K562 (cell line): ENCODE data around the gene SH3BP5. TPM values are rescaled to one million over a fixed set of nuclear protein-coding genes. Genes with fewer than 3 reads are reported as not detected.

Experiments used
- ATAC-seq: fragments of 200-7000 bp; cut with Tn5 transposase; 3 replicates; pipeline ENCODE4 v1.9.1; 2020; ENCODE audit warnings: moderate library complexity
- BruUV-seq: library from RNA; stranded (reverse); fragments of 400-500 nt; replicated peaks from 2 replicates; lab custom pipeline; 2021; lab: Mats Ljungman, UMichigan
- CTCF ChIA-PET: fragments of 300-600 bp; formaldehyde crosslinking; extraction: SDS; loops from one replicate; lab custom pipeline; 2021; ENCODE audit warnings: low intra/inter-chr PET ratio; lab: Yijun Ruan, JAX
- POLR2A ChIA-PET: fragments of 300-600, 350-650 bp; sonication (Branson Sonifier 250); formaldehyde crosslinking; extraction: SDS; loops from one replicate; lab custom pipeline; 2021; ENCODE audit warnings: antibody characterized with exemption, inconsistent platforms; lab: Yijun Ruan, JAX
- DNase-seq, 4 experiments: peaks; one replicate each; pipeline versions ENCODE4 v3.0.0 to v3.0.0-alpha.2; 2011 to 2018; ENCODE audit warnings: low spot score in 3 of 4, mixed read lengths in 3 of 4; ENCODE audit errors: extremely low read depth in 1 of 4
- FAIRE-seq: peaks from 2 replicates; lab custom pipeline; 2011; peaks lifted over from hg19 to GRCh38; lab: Jason Lieb, UNC
- H2AFZ ChIP-seq: 2 replicates; pipeline ENCODE4 v1.6.0; 2011; ENCODE audit warnings: low read depth, low read length, control low read depth, inconsistent platforms
- H3K27ac ChIP-seq: fragments of 200-600 bp; 3 replicates; pipeline ENCODE4 v1.8.0; 2011; ENCODE audit warnings: low read depth, mild to moderate bottlenecking, control low read depth, inconsistent platforms, low read length, moderate library complexity, mixed read lengths; ENCODE audit errors: extremely low read depth
- H3K27me3 ChIP-seq, 2 experiments: fragments of 300-600 bp in 1 of 2; 2 replicates in 1 of 2; 3 replicates in 1 of 2; pipeline versions ENCODE4 v1.6.0 to v1.8.0; 2011; ENCODE audit warnings: inconsistent platforms in 2 of 2, low read length in 2 of 2, mild to moderate bottlenecking in 1 of 2, mixed read lengths in 1 of 2, moderate library complexity in 1 of 2; ENCODE audit not compliant: control insufficient read depth in 2 of 2, insufficient read depth in 2 of 2
- H3K36me3 ChIP-seq: fragments of 300-600 bp; 3 replicates; pipeline ENCODE4 v1.8.0; 2011; ENCODE audit warnings: mild to moderate bottlenecking, low read length, inconsistent platforms; ENCODE audit not compliant: control insufficient read depth, insufficient read depth
- H3K4me1 ChIP-seq, 2 experiments: fragments of 200-600 bp in 1 of 2; replicated peaks in 1 of 2; 2 replicates in 1 of 2; 3 replicates in 1 of 2; pipeline versions ENCODE4 v1.5.1 to v1.8.0; 2011; ENCODE audit warnings: inconsistent platforms in 2 of 2, low read length in 2 of 2, mild to moderate bottlenecking in 1 of 2, mixed read lengths in 1 of 2, moderate library complexity in 1 of 2; ENCODE audit not compliant: control insufficient read depth in 2 of 2, insufficient read depth in 2 of 2
- H3K4me2 ChIP-seq: 2 replicates; pipeline ENCODE4 v1.6.1; 2011; ENCODE audit warnings: low read length, control low read depth, inconsistent platforms, mixed read lengths; ENCODE audit not compliant: insufficient read depth
- H3K4me3 ChIP-seq: fragments of 200-600 bp; sonication (generic), shearing (Covaris generic); 2 replicates; pipeline ENCODE4 v1.5.1; 2016; ENCODE audit warnings: control low read depth, inconsistent platforms
- H3K79me2 ChIP-seq: fragments of 200-600 bp; 3 replicates; pipeline ENCODE4 v1.8.0; 2011; ENCODE audit warnings: low read length, inconsistent platforms; ENCODE audit not compliant: control insufficient read depth, insufficient read depth
- H3K9ac ChIP-seq, 2 experiments: 2 replicates each; pipeline versions ENCODE4 v1.6.0 to v1.6.1; 2011; ENCODE audit warnings: low read depth in 2 of 2, low read length in 2 of 2, control low read depth in 1 of 2, inconsistent platforms in 1 of 2, mild to moderate bottlenecking in 1 of 2, mixed read lengths in 1 of 2; ENCODE audit not compliant: insufficient read depth in 1 of 2
- H3K9me1 ChIP-seq: one replicate; pipeline ENCODE4 v1.6.0; 2011; ENCODE audit warnings: inconsistent platforms, mild to moderate bottlenecking, low read length, moderate library complexity; ENCODE audit not compliant: control insufficient read depth, insufficient read depth
- H3K9me3 ChIP-seq: replicated peaks from 2 replicates; pipeline ENCODE4 v1.5.1; 2011; ENCODE audit warnings: low read depth, low read length, inconsistent platforms; ENCODE audit not compliant: control insufficient read depth, insufficient read depth
- H4K20me1 ChIP-seq: replicated peaks from 2 replicates; pipeline ENCODE4 v1.6.1; 2011; ENCODE audit warnings: low read length, inconsistent platforms, mixed read lengths; ENCODE audit not compliant: control insufficient read depth, insufficient read depth
- ARID3A ChIP-seq: IDR thresholded peaks from 2 replicates; pipeline ENCODE4 v1.6.1; 2012; ENCODE audit warnings: low read depth, low read length, improper control_type of control experiment, borderline replicate concordance
- EP400 ChIP-seq: fragments of 450-650 bp; IDR thresholded peaks from 2 replicates; pipeline ENCODE4 v1.6.1; 2017; ENCODE audit warnings: antibody characterized with exemption, mild to moderate bottlenecking, moderate library complexity
- GMEB1 ChIP-seq: fragments of 250-450 bp; sonication (Bioruptor Pico); IDR thresholded peaks from 2 replicates; pipeline ENCODE4 v1.4.0; 2020; ENCODE audit warnings: mild to moderate bottlenecking
- HDAC2 ChIP-seq: fragments of 450-650 bp; IDR thresholded peaks from 2 replicates; pipeline ENCODE4 v1.6.1; 2016; ENCODE audit warnings: mild to moderate bottlenecking
- ILK ChIP-seq: fragments of 450-650 bp; IDR thresholded peaks from 2 replicates; pipeline ENCODE4 v1.6.1; 2016; ENCODE audit warnings: missing genetic modification characterization, low read depth, mild to moderate bottlenecking, missing compliant biosample characterization, moderate library complexity, borderline replicate concordance
- KAT2B ChIP-seq: IDR thresholded peaks from one replicate; pipeline ENCODE4 v1.6.1; 2012; ENCODE audit warnings: low read depth, mild to moderate bottlenecking, control low read depth, inconsistent platforms, low read length, moderate library complexity
- MITF ChIP-seq: IDR thresholded peaks from 2 replicates; pipeline ENCODE4 v1.6.1; 2014; ENCODE audit warnings: antibody characterized with exemption
- NR3C1 ChIP-seq: sonication (generic); formaldehyde crosslinking; IDR thresholded peaks from 2 replicates; pipeline ENCODE4 v1.8.1; 2022; ENCODE audit warnings: missing genetic modification reagents
- PRDM10 ChIP-seq: fragments of 450-650 bp; IDR thresholded peaks from 2 replicates; pipeline ENCODE4 v1.6.1; 2018; ENCODE audit not compliant: partially characterized antibody
- RBM22 ChIP-seq: fragments of 200-400 bp; formaldehyde crosslinking; IDR thresholded peaks from 2 replicates; pipeline ENCODE4 v1.6.1; 2018; ENCODE audit warnings: low read length, low read depth; ENCODE audit not compliant: poor library complexity, severe bottlenecking
- SRSF7 ChIP-seq: fragments of 200-400 bp; formaldehyde crosslinking; optimal IDR thresholded peaks from 2 replicates; pipeline ENCODE3; 2017; ENCODE audit warnings: mild to moderate bottlenecking, low read depth, low read length
- ZFP36 ChIP-seq: fragments of 150-350 bp; IDR thresholded peaks from 2 replicates; pipeline ENCODE4 v1.6.1; 2018; ENCODE audit warnings: low read length, low read depth; ENCODE audit not compliant: partially characterized antibody
- ZKSCAN3 ChIP-seq: fragments of 250-450 bp; sonication (Bioruptor Pico); IDR thresholded peaks from 2 replicates; pipeline ENCODE4 v1.4.0; 2020
- ZNF212 ChIP-seq: fragments of 450-650 bp; formaldehyde crosslinking; IDR thresholded peaks from 2 replicates; pipeline ENCODE4 v1.4.0; 2020; ENCODE audit warnings: mild to moderate bottlenecking
- ZNF507 ChIP-seq: conservative IDR thresholded peaks from 2 replicates; pipeline ENCODE4 v1.6.1; 2017; ENCODE audit warnings: missing genetic modification characterization, missing compliant biosample characterization
- WGBS: fragments of 100-300 bp; shearing (Covaris generic); methylation state at CpG from one replicate; pipeline ENCODE4 v1.1.6; 2016; ENCODE audit warnings: low coverage, mixed read lengths; ENCODE audit not compliant: insufficient coverage; ENCODE audit errors: missing lambda C conversion rate; 5-methylcytosine and 5-hydroxymethylcytosine counted together
- in situ Hi-C: fragments of 300-500 bp; cut with MboI; formaldehyde crosslinking; loops from 4 replicates; pipeline ENCODE4 v1.15.0; 2018; ENCODE audit warnings: inconsistent platforms, mixed read lengths
- intact Hi-C: fragments of 100-400 bp; cut with micrococcal nuclease; formaldehyde crosslinking; loops from 2 replicates; pipeline ENCODE4 v1.14.2; 2022
- polyA plus RNA-seq, 8 experiments: library from polyadenylated mRNA; depleted of rRNA in 4 of 8; stranded (reverse) in 5 of 8; unstranded in 3 of 8; fragments of >200 nt; fragmentation: Nextera tagmentation in 2 of 8; fragmentation: Illumina TruSeq in 1 of 8; extraction: Ambion mirVana in 2 of 8; extraction: Trizol in 1 of 8; gene quantifications; 2 replicates each; pipeline versions ENCODE4 v1.2.1 to v1.2.3, GENCODE V29; 2011 to 2014; ENCODE audit warnings: inconsistent platforms in 1 of 8, missing spikeins in 1 of 8
- total RNA-seq, 7 experiments: library from RNA; depleted of rRNA in 6 of 7; stranded (reverse); fragments of >200 nt in 6 of 7; fragmentation: Illumina TruSeq in 2 of 7; extraction: Trizol in 2 of 7; gene quantifications; 2 replicates each; pipeline versions ENCODE4 v1.2.1 to v1.2.3, GENCODE V29; 2011 to 2021; ENCODE audit warnings: low replicate concordance in 1 of 7

SH3BP5 gene
- total and polyA plus RNA-seq, 9 of the 15 experiments (the other 6 are each of a cell fraction or from before 2014, with no cell fraction given), result 2.9 to 29.0 (median 14.9) TPM

GRCh38 chr3:15313461-15313860 is 18.9 kb downstream of the SH3BP5 start:
- peaks cover 39% of the 10 kb centered on the region; the same call in 2 of the 3 replicates for H3K79me2 ChIP-seq
- no peak overlapping the region for H2AFZ ChIP-seq
- CTCF ChIA-PET, result no interaction called here
- H3K9ac ChIP-seq, result no peak overlapping the region; a peak in 1 of 4 replicates
- POLR2A ChIA-PET, result interaction anchor here (0.5 to 1.2 kb wide), 4 partner anchors 11 to 69 kb away, joined by 3 to 5 read pairs (median 3); no protein-coding TSS in a partner anchor
- no peak overlapping the region for H3K4me3 ChIP-seq
- in situ Hi-C loops, result no loop called here
- no peaks in the 10 kb centered on the region for H3K9me3 ChIP-seq
- H3K9me1 ChIP-seq, result no peaks in the 10 kb centered on the region
- peaks cover 37 to 69% of the 10 kb centered on the region in 2 experiments for H3K4me1 ChIP-seq
- no peak overlapping the region for H3K27ac ChIP-seq
- no peak overlapping the region for H3K4me2 ChIP-seq
- DNase-seq (no peak), ATAC-seq (no peak), FAIRE-seq (no peak)
- no peaks in the 10 kb centered on the region for H4K20me1 ChIP-seq
- no peaks in the 10 kb centered on the region for H3K27me3 ChIP-seq
- peaks cover 3% of the 10 kb centered on the region; the same call in 1 of the 3 replicates for H3K36me3 ChIP-seq
- intact Hi-C loops, result no loop called here
- BruUV-seq, result no TSS peak
- 87% methylated on average over 4 of the region's 4 CpGs for WGBS
- TF ChIP-seq SRSF7 (no peak), ZNF507 (no peak), ARID3A (no peak), ILK (tag) (no peak), MITF (no peak), ZKSCAN3 (CRISPR knock-in tag) (no peak), HDAC2 (no peak), NR3C1 (CRISPR knock-in tag) (no peak), PRDM10 (no peak), ZFP36 (no peak), KAT2B (no peak), GMEB1 (CRISPR knock-in tag) (no peak), RBM22 (no peak), ZNF212 (CRISPR knock-in tag) (no peak), EP400 (no peak)
